ENCODE results near the gene CASK.
"Not testable (repeated sequence)": the region's sequence is repeated elsewhere in the genome, so short reads cannot be mapped to it uniquely, and the experiment has no call there.

Gene CASK

GRCh38 chrX:41616935-41617334, 306.4 kb downstream of the CASK start:
- no peak for DNase-seq

- DNase-seq: no peak
These were observed 307.1 kb downstream of the CASK start for GRCh38 chrX:41616255-41616654.

GRCh38 chrX:41608244-41608643, 315.1 kb downstream of the CASK start:
- no peak for DNase-seq

- no peak for DNase-seq
These were observed 316.0 kb downstream of the CASK start for GRCh38 chrX:41607264-41607832.

- not testable (repeated sequence) for DNase-seq
These were observed 317.3 kb downstream of the CASK start for GRCh38 chrX:41606057-41606456.

GRCh38 chrX:41604766-41605543, 318.4 kb downstream of the CASK start:
- no peak for DNase-seq

- DNase-seq: no peak
These were observed 319.2 kb downstream of the CASK start for GRCh38 chrX:41604177-41604576.

- no peak for DNase-seq
These were observed 319.8 kb downstream of the CASK start for GRCh38 chrX:41603596-41603995.

GRCh38 chrX:41602816-41603345, 320.5 kb downstream of the CASK start:
- no peak for DNase-seq

- no peak for DNase-seq
These were observed 323.1 kb downstream of the CASK start for GRCh38 chrX:41600291-41600690.

GRCh38 chrX:41599507-41599906, 323.8 kb downstream of the CASK start:
- no peak for DNase-seq

- no peak for DNase-seq
These were observed 326.8 kb downstream of the CASK start for GRCh38 chrX:41596596-41596995.

- no peak for DNase-seq
These were observed 328.7 kb downstream of the CASK start for GRCh38 chrX:41594634-41595033.

GRCh38 chrX:41591906-41592305, 331.4 kb downstream of the CASK start:
- DNase-seq: no peak

GRCh38 chrX:41590641-41591040, 332.7 kb downstream of the CASK start:
- DNase-seq: no peak

- DNase-seq: no peak
These were observed 333.6 kb downstream of the CASK start for GRCh38 chrX:41589634-41590270.

GRCh38 chrX:41588271-41588670, 335.1 kb downstream of the CASK start:
- DNase-seq: no peak

- DNase-seq: no peak
These were observed 342.8 kb downstream of the CASK start for GRCh38 chrX:41580423-41581064.

GRCh38 chrX:41563876-41564275, 359.5 kb downstream of the CASK start:
- DNase-seq: no peak

GRCh38 chrX:41561045-41561444, 362.3 kb downstream of the CASK start:
- DNase-seq: peak; percentile 38

GRCh38 chrX:41559235-41560052, 363.9 kb downstream of the CASK start:
- peak; percentile 11 for DNase-seq

- no peak for DNase-seq
These were observed 364.8 kb downstream of the CASK start for GRCh38 chrX:41558531-41558930.

- no peak for DNase-seq
These were observed 366.4 kb downstream of the CASK start for GRCh38 chrX:41556958-41557357.
